Mesenchymal stem cell (in vitro differentiated cells and primary cell): ENCODE data around the gene ITIH1. TPM values are rescaled to one million over a fixed set of nuclear protein-coding genes. Genes with fewer than 3 reads are reported as not detected.

ENCODE experiments used
- DNase-seq: peaks from one replicate; pipeline ENCODE4 v3.0.0-alpha.2; 2013
- H2AFZ ChIP-seq: one replicate; pipeline ENCODE4 v1.6.1; 2013; ENCODE audit warnings: low read depth, mild to moderate bottlenecking, control low read depth, inconsistent platforms, low read length, moderate library complexity
- H2AK5ac ChIP-seq: 2 replicates; pipeline ENCODE4 v1.6.1; 2013; ENCODE audit warnings: low read length, moderate library complexity, mild to moderate bottlenecking, inconsistent platforms; ENCODE audit not compliant: severe bottlenecking
- H2BK120ac ChIP-seq: one replicate; pipeline ENCODE4 v1.6.1; 2013; ENCODE audit warnings: low read depth, mild to moderate bottlenecking, inconsistent platforms, low read length, moderate library complexity
- H2BK12ac ChIP-seq, 2 experiments: one replicate each; pipeline ENCODE4 v1.6.1; 2013; ENCODE audit warnings: inconsistent platforms in 2 of 2, low read length in 2 of 2, mild to moderate bottlenecking in 2 of 2, moderate library complexity in 2 of 2, control low read depth in 1 of 2
- H2BK15ac ChIP-seq: one replicate; pipeline ENCODE4 v1.6.1; 2013; ENCODE audit warnings: mild to moderate bottlenecking, low read depth, inconsistent platforms; ENCODE audit not compliant: poor library complexity, severe bottlenecking
- H2BK5ac ChIP-seq: 2 replicates; pipeline ENCODE4 v1.6.1; 2013; ENCODE audit warnings: low read depth, mild to moderate bottlenecking, low read length, control low read depth, inconsistent platforms; ENCODE audit not compliant: poor library complexity, severe bottlenecking
- H3K14ac ChIP-seq, 2 experiments: one replicate each; pipeline ENCODE4 v1.6.1; 2013; ENCODE audit warnings: inconsistent platforms in 2 of 2, low read length in 2 of 2, control low read depth in 1 of 2, mild to moderate bottlenecking in 1 of 2, moderate library complexity in 1 of 2
- H3K18ac ChIP-seq, 2 experiments: one replicate each; pipeline ENCODE4 v1.6.1; 2013; ENCODE audit warnings: inconsistent platforms in 2 of 2, low read length in 2 of 2, control low read depth in 1 of 2, low read depth in 1 of 2, mild to moderate bottlenecking in 1 of 2
- H3K23ac ChIP-seq, 2 experiments: one replicate each; pipeline ENCODE4 v1.6.1; 2013; ENCODE audit warnings: inconsistent platforms in 2 of 2, low read length in 2 of 2, mild to moderate bottlenecking in 2 of 2, moderate library complexity in 2 of 2, control low read depth in 1 of 2
- H3K27ac ChIP-seq: 2 replicates; pipeline ENCODE4 v1.5.1; 2013; ENCODE audit warnings: mild to moderate bottlenecking, moderate library complexity, low read length, control low read depth, inconsistent platforms; ENCODE audit not compliant: poor library complexity, severe bottlenecking
- H3K27me3 ChIP-seq, 2 experiments: 2 replicates each; pipeline versions ENCODE4 v1.6.1 to v1.7.0; 2013; ENCODE audit warnings: low read length in 2 of 2, mild to moderate bottlenecking in 2 of 2, moderate library complexity in 2 of 2, control low read depth in 1 of 2, inconsistent platforms in 1 of 2; ENCODE audit not compliant: control insufficient read depth in 1 of 2, insufficient read depth in 1 of 2
- H3K36me3 ChIP-seq, 2 experiments: 2 replicates each; pipeline versions ENCODE4 v1.6.1 to v1.7.0; 2013; ENCODE audit warnings: low read length in 2 of 2, control low read depth in 1 of 2, inconsistent platforms in 1 of 2, low read depth in 1 of 2, mild to moderate bottlenecking in 1 of 2; ENCODE audit not compliant: insufficient read depth in 2 of 2, control insufficient read depth in 1 of 2
- H3K4ac ChIP-seq, 2 experiments: one replicate each; pipeline ENCODE4 v1.6.1; 2013; ENCODE audit warnings: inconsistent platforms in 2 of 2, low read length in 2 of 2, mild to moderate bottlenecking in 2 of 2, moderate library complexity in 2 of 2, control low read depth in 1 of 2, low read depth in 1 of 2
- H3K4me1 ChIP-seq: 2 replicates; pipeline ENCODE4 v1.6.1; 2013; ENCODE audit warnings: low read depth, low read length, control low read depth; ENCODE audit not compliant: control insufficient read depth, insufficient read depth
- H3K4me2 ChIP-seq: 2 replicates; pipeline ENCODE4 v1.6.1; 2013; ENCODE audit warnings: low read length, mild to moderate bottlenecking, inconsistent platforms; ENCODE audit not compliant: poor library complexity, severe bottlenecking
- H3K4me3 ChIP-seq, 2 experiments: 2 replicates each; pipeline versions ENCODE4 v1.5.1 to v1.7.0; 2013; ENCODE audit warnings: low read length in 2 of 2, mild to moderate bottlenecking in 2 of 2, control low read depth in 1 of 2, low read depth in 1 of 2; ENCODE audit not compliant: insufficient read depth in 1 of 2
- H3K79me1 ChIP-seq: replicated peaks from 2 replicates; pipeline ENCODE4 v1.6.1; 2013; ENCODE audit warnings: mild to moderate bottlenecking, control low read depth, low read length, inconsistent platforms; ENCODE audit not compliant: poor library complexity, severe bottlenecking
- H3K9ac ChIP-seq: 2 replicates; pipeline ENCODE4 v1.7.0; 2013; ENCODE audit warnings: mild to moderate bottlenecking, low read length, moderate library complexity
- H3K9me3 ChIP-seq: 2 replicates; pipeline ENCODE4 v1.7.0; 2013; ENCODE audit warnings: mild to moderate bottlenecking, low read length; ENCODE audit not compliant: control insufficient read depth
- H4K8ac ChIP-seq: one replicate; pipeline ENCODE4 v1.6.1; 2013; ENCODE audit warnings: inconsistent platforms, mild to moderate bottlenecking, low read length, moderate library complexity
- H4K91ac ChIP-seq: one replicate; pipeline ENCODE4 v1.6.1; 2013; ENCODE audit warnings: mild to moderate bottlenecking, low read length, inconsistent platforms
- WGBS: methylation state at CpG from one replicate; pipeline ENCODE4 v1.1.7; 2013; ENCODE audit warnings: mixed read lengths; 5-methylcytosine and 5-hydroxymethylcytosine counted together
- small RNA-seq: library from polyadenylated mRNA; stranded (forward); fragments of <200 nt; extraction: miRNeasy Mini kit (QIAGEN cat#:217004); gene quantifications from one replicate; pipeline ENCODE3, GENCODE V24; 2013; ENCODE audit warnings: low read depth

Gene ITIH1

DNA sequence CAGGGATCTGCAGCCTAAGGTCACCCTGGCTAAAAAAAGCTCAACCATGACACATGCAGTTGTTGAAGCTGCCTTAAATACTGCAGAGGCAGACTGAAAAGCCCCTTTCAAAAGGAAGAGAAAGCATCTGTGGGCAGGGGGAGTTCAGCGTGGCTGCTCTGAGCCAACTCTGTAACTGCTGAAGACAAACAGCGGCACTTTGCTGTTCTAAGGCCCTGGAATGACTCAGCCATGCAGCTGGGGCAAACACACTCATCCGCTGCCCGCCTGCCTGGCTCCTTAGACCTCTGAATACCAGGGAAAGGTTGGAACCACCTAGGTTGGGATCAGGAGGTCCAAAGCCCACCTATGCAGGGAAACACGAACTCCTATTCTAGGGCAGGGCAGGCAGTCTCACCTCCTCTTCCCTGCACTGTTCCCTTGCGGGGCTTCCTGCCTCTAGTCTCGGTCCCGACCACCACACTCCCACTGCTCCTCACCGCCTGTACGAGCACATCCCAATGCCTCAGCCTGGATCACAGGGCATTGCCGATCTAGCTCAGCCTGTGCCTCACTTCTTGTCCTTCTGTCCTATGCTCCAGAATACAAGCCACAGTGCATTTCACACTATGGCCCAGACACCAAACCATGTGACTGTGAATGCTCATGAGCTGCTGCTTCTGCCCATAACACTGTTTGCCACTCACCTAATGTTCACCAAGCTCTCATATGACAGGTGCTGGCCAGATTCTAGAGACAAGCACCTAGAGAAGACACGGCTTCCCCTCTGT is 64.0 kb downstream of the ITIH1 start:
- WGBS: 93% methylated on average over 12 of the region's 12 CpGs
- H3K14ac ChIP-seq: no peak overlapping the region
- H3K27me3 ChIP-seq: no peaks in the 10 kb centered on the region
- no peak overlapping the region for H3K18ac ChIP-seq
- no peak overlapping the region for H3K9ac ChIP-seq
- H3K4me1 ChIP-seq: peaks cover 9% of the 10 kb centered on the region
- H3K4ac ChIP-seq: no peak overlapping the region
- no peak overlapping the region for H3K27ac ChIP-seq
- no peaks in the 10 kb centered on the region for H3K79me1 ChIP-seq
- no peak for DNase-seq
- H2BK5ac ChIP-seq: no peak overlapping the region
- no peak overlapping the region for H4K91ac ChIP-seq
- no peak overlapping the region for H2AK5ac ChIP-seq
- no peak overlapping the region for H3K4me2 ChIP-seq
- no peak overlapping the region for H3K23ac ChIP-seq
- H3K4me3 ChIP-seq: no peak overlapping the region
- H2BK12ac ChIP-seq: no peak overlapping the region
- H3K36me3 ChIP-seq: peaks cover 36 to 56% of the 10 kb centered on the region in 2 experiments
- H4K8ac ChIP-seq: no peak overlapping the region
- no peaks in the 10 kb centered on the region for H3K9me3 ChIP-seq
- no peak overlapping the region for H2AFZ ChIP-seq
- no peak overlapping the region for H2BK15ac ChIP-seq
- H2BK120ac ChIP-seq: no peak overlapping the region

Small RNA genes within 50 kb of the gene (small RNA-seq; reads per million reads assigned to genes)
- gene AC006254.2 (not detected), gene MUSTN1 (not detected)
